Effector CD8-positive, alpha-beta T cell (primary cell): ENCODE results near the gene RCOR3.
"Not testable (repeated sequence)": the region's sequence is repeated elsewhere in the genome, so short reads cannot be mapped to it uniquely, and the experiment has no call there.

Source experiments
- DNase-seq: peaks from one replicate; lab custom pipeline; 2025; lab: John Stamatoyannopoulos, UW

RCOR3 gene

GRCh38 chr1:211260141-211261107 lies 1.3 kb downstream of the RCOR3 start:
- DNase-seq = peak; percentile 48

- DNase-seq = no peak
Observed at GRCh38 chr1:211261229-211261628, 2.1 kb downstream of the RCOR3 start.

GRCh38 chr1:211263022-211263421 lies 3.9 kb downstream of the RCOR3 start:
- not testable (repeated sequence) for DNase-seq

- no peak for DNase-seq
Observed at GRCh38 chr1:211267204-211267857, 8.2 kb downstream of the RCOR3 start.

GRCh38 chr1:211279340-211279739 lies 20.2 kb downstream of the RCOR3 start:
- no peak for DNase-seq

- DNase-seq = no peak
Observed at GRCh38 chr1:211280910-211281309, 21.7 kb downstream of the RCOR3 start.

- no peak for DNase-seq
Observed at GRCh38 chr1:211281320-211282022, 22.3 kb downstream of the RCOR3 start.

- no peak for DNase-seq
Observed at GRCh38 chr1:211282023-211282373, 22.8 kb downstream of the RCOR3 start.

GRCh38 chr1:211285196-211285595 lies 26.0 kb downstream of the RCOR3 start:
- DNase-seq = no peak

- DNase-seq = no peak
Observed at GRCh38 chr1:211287218-211287617, 28.1 kb downstream of the RCOR3 start.

GRCh38 chr1:211292411-211292810 lies 33.2 kb downstream of the RCOR3 start:
- DNase-seq = no peak

GRCh38 chr1:211296396-211296795 lies 37.2 kb downstream of the RCOR3 start:
- no peak for DNase-seq

- no peak for DNase-seq
Observed at GRCh38 chr1:211305044-211305443, 45.9 kb downstream of the RCOR3 start.

- no peak for DNase-seq
Observed at GRCh38 chr1:211309617-211310016, 50.5 kb downstream of the RCOR3 start.

GRCh38 chr1:211313392-211313791 lies 54.2 kb downstream of the RCOR3 start:
- no peak for DNase-seq

- no peak for DNase-seq
Observed at GRCh38 chr1:211318576-211319280, 59.6 kb downstream of the RCOR3 start.

GRCh38 chr1:211319892-211320291 lies 60.7 kb downstream of the RCOR3 start:
- DNase-seq = no peak

GRCh38 chr1:211320980-211321379 lies 61.8 kb downstream of the RCOR3 start:
- DNase-seq = no peak

- DNase-seq = not testable (repeated sequence)
Observed at GRCh38 chr1:211321646-211322045, 62.5 kb downstream of the RCOR3 start.

GRCh38 chr1:211323156-211324063 lies 64.2 kb downstream of the RCOR3 start:
- DNase-seq = no peak
